Colonic mucosa (tissue), 4 donors: Measurements from ENCODE around the gene UBE2F. TPM values are rescaled to one million over a fixed set of nuclear protein-coding genes. Genes with fewer than 3 reads are reported as not detected.

ENCODE experiments used
- DNase-seq: peaks from one replicate; pipeline ENCODE4 v3.0.0-alpha.2; 2020
- H3K27ac ChIP-seq: fragments of 200-600 bp; one replicate; pipeline ENCODE4 v1.8.0; 2021
- H3K27me3 ChIP-seq: fragments of 200-600 bp; one replicate; pipeline ENCODE4 v1.8.0; 2021
- H3K36me3 ChIP-seq: fragments of 200-600 bp; one replicate; pipeline ENCODE4 v1.8.0; 2021
- H3K4me1 ChIP-seq: fragments of 200-600 bp; one replicate; pipeline ENCODE4 v1.8.0; 2021; ENCODE audit warnings: mild to moderate bottlenecking
- H3K4me3 ChIP-seq: fragments of 200-600 bp; one replicate; pipeline ENCODE4 v1.8.0; 2021
- H3K9ac ChIP-seq, 2 donors: one replicate each; pipeline ENCODE4 v1.7.0; 2013; ENCODE audit warnings: control low read depth in 2 of 2, low read depth in 2 of 2, low read length in 2 of 2
- H3K9me3 ChIP-seq: fragments of 200-600 bp; one replicate; pipeline ENCODE4 v1.8.0; 2021
- intact Hi-C: fragments of 100-400 bp; cut with DNase I; formaldehyde crosslinking; loops from one replicate; pipeline ENCODE4 v1.14.1; 2022
- total RNA-seq, 2 donors: library from RNA; stranded (reverse); fragmentation: NEBNext Ultra II Directional in 1 of 2; extraction: Animal tissue kit (Norgen Biotek cat#: 25700) in 1 of 2; gene quantifications; one replicate each; pipeline ENCODE4 v1.2.1, GENCODE V29; 2021
- TF ChIP-seq, protein P1 (sequence below): fragments of 200-600 bp; IDR thresholded peaks from one replicate; pipeline ENCODE4 v1.8.0; 2022; ENCODE audit warnings: antibody characterized with exemption, mild to moderate bottlenecking
- donor health status: healthy.
- donor health status: DM: no; HTN: no; CAD: no.
- donor health status: DM: no; HTN: no; CAD: no.

Gene UBE2F
- total RNA-seq, 2 donors from 2014 or later: 51.8 to 54.7 TPM

DNA sequence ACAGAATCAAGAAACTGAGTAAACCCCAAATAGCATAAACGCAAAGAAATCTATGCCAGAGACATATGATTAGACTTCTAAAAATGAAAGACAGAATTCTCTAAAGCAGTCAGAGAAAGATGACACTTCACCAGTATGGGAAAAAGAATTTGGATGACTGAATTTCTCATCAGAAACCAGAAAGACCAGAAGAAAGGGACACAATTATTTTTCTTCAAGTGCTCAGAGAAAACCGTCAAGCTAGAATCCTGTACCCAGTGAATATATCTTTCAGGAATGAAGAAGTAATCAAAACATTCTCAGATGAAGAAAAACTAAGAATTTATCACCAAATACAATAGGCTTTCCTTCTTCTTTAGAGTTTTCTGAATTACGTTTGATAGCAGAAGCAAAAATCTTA lies 119.1 kb downstream of the UBE2F start:
- intact Hi-C loops: no loop called here
- Histone ChIP-seq H3K36me3 (no peaks in the 10 kb centered on the region), H3K27me3 (no peaks in the 10 kb centered on the region), H3K4me1 (no peaks in the 10 kb centered on the region), H3K4me3 (no peak overlapping the region), H3K9ac (no peak overlapping the region), H3K27ac (no peak overlapping the region), H3K9me3 (no peaks in the 10 kb centered on the region)
- TF ChIP-seq, protein P1, sequence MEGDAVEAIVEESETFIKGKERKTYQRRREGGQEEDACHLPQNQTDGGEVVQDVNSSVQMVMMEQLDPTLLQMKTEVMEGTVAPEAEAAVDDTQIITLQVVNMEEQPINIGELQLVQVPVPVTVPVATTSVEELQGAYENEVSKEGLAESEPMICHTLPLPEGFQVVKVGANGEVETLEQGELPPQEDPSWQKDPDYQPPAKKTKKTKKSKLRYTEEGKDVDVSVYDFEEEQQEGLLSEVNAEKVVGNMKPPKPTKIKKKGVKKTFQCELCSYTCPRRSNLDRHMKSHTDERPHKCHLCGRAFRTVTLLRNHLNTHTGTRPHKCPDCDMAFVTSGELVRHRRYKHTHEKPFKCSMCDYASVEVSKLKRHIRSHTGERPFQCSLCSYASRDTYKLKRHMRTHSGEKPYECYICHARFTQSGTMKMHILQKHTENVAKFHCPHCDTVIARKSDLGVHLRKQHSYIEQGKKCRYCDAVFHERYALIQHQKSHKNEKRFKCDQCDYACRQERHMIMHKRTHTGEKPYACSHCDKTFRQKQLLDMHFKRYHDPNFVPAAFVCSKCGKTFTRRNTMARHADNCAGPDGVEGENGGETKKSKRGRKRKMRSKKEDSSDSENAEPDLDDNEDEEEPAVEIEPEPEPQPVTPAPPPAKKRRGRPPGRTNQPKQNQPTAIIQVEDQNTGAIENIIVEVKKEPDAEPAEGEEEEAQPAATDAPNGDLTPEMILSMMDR: no peak
- DNase-seq: no peak

GRCh38 chr2:238087211-238087610 lies 120.4 kb downstream of the UBE2F start:
- Histone ChIP-seq H3K27ac (no peak overlapping the region), H3K27me3 (no peaks in the 10 kb centered on the region), H3K36me3 (no peaks in the 10 kb centered on the region), H3K4me1 (no peaks in the 10 kb centered on the region), H3K4me3 (no peak overlapping the region), H3K9ac (no peak overlapping the region), H3K9me3 (no peaks in the 10 kb centered on the region)
- TF ChIP-seq, protein P1: no peak
- DNase-seq: no peak
- intact Hi-C loops: no loop called here

- TF ChIP-seq, protein P1: no peak
- no peak for DNase-seq
- intact Hi-C loops: no loop called here
- H3K4me1 ChIP-seq: no peaks in the 10 kb centered on the region
- H3K36me3 ChIP-seq: no peaks in the 10 kb centered on the region
- no peaks in the 10 kb centered on the region for H3K9me3 ChIP-seq
- no peak overlapping the region for H3K27ac ChIP-seq
- H3K9ac ChIP-seq: no peak overlapping the region
- no peaks in the 10 kb centered on the region for H3K27me3 ChIP-seq
- no peak overlapping the region for H3K4me3 ChIP-seq
These were observed 124.1 kb downstream of the UBE2F start for GRCh38 chr2:238090887-238091286.

DNA sequence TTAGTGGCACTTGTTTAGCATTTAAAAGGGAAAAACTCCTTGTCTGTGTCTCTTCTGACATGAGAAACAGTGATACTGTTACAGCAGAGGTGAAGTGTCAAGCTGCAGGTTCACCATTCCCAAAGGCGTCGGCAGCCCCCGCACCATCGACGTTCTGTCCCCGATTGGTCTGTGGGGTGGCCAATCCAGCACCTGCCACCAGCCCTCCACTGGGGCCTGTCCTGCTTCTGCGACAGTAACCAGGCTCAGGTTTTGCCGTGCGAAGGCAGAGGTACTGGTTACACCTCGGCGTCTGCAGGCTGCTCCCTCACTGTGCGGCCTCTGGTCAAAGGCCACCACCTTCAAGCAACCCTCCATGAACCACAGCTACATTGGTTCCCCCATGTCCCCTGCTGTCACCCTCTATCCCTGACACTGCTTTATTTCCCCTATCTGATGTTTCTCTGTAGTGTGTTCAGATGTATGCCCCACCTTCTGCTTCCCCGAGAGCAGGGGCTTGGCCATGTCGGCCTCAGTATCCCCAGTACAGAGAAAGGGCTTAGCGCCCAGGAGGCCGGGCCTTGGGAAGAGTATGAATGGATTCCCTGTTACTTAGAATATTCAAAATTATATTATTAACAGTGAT lies 124.7 kb downstream of the UBE2F start:
- H3K27ac ChIP-seq: no peak overlapping the region
- H3K4me3 ChIP-seq: no peak overlapping the region
- H3K9me3 ChIP-seq: no peaks in the 10 kb centered on the region
- TF ChIP-seq, protein P1: no peak
- no peaks in the 10 kb centered on the region for H3K4me1 ChIP-seq
- intact Hi-C loops: no loop called here
- H3K9ac ChIP-seq: no peak overlapping the region
- H3K27me3 ChIP-seq: no peaks in the 10 kb centered on the region
- H3K36me3 ChIP-seq: no peaks in the 10 kb centered on the region
- DNase-seq: no peak

Other genes starting within 250 kb of the UBE2F start
- under 1 TPM; 0.35 to 0.48 TPM for gene RBM44, start 168.2 kb upstream of the UBE2F start, total RNA-seq
- gene RAMP1, start 107.4 kb upstream of the UBE2F start, total RNA-seq: 10 to 100 TPM in 1 of 2 donors, 1 to 10 TPM in 1; 2.7 to 27.2 TPM
- gene SCLY, start 94.0 kb downstream of the UBE2F start, total RNA-seq: 10 to 100 TPM; 10.2 to 36.9 TPM
- under 1 TPM; 0.08 to 0.12 TPM for gene ESPNL, start 133.3 kb downstream of the UBE2F start, total RNA-seq
- under 1 TPM; 0.07 to 0.13 TPM for gene KLHL30, start 171.7 kb downstream of the UBE2F start, total RNA-seq
- under 1 TPM in 1 of 2 donors, not detected in 1; 0.50 TPM for gene ERFE, start 192.0 kb downstream of the UBE2F start, total RNA-seq
- 10 to 100 TPM; 27.8 to 50.3 TPM for gene ILKAP, start 236.7 kb downstream of the UBE2F start, total RNA-seq